GM10248 (cell line): Measurements from ENCODE around the gene MITD1.
"Not testable (repeated sequence)": the region's sequence is repeated elsewhere in the genome, so short reads cannot be mapped to it uniquely, and the experiment has no call there.

Experiments used
- CTCF ChIA-PET: fragments of 300-600 bp; sonication (Branson Sonifier 250); formaldehyde crosslinking; extraction: SDS; loops from one replicate; lab custom pipeline; 2021; ENCODE audit warnings: antibody characterized with exemption; lab: Yijun Ruan, JAX
- POLR2A ChIA-PET: fragments of 350-650 bp; sonication (Branson Sonifier 250); formaldehyde crosslinking; extraction: SDS; loops from one replicate; lab custom pipeline; 2020; ENCODE audit warnings: antibody characterized with exemption; lab: Yijun Ruan, JAX
- DNase-seq: peaks from one replicate; pipeline ENCODE4 v3.0.0; 2012; ENCODE audit errors: extremely low spot score
- CTCF ChIP-seq: IDR thresholded peaks from 2 replicates; pipeline ENCODE4 v1.5.1; 2012; ENCODE audit warnings: mild to moderate bottlenecking, low read depth; ENCODE audit errors: extremely low read depth, missing control alignments, control extremely low read depth

MITD1 gene

GRCh38 chr2:99141110-99142108, 39.4 kb downstream of the MITD1 start, which contains the start of gene C2orf15:
Gene C2orf15, plus strand, starts transcription at chr2:99141707. Its CDS starts 8,852 bp downstream, at chr2:99150559.
- TF ChIP-seq CTCF: no peak
- ChIA-PET CTCF (interaction anchor here (0.8 to 1.5 kb wide), 4 partner anchors 14 to 573 kb away, joined by 3 to 5 read pairs (median 3); partner anchors contain the start of genes LIPT1, TSGA10 and TXNDC9), POLR2A (interaction anchor here (0.6 to 1.0 kb wide), 2 partner anchors 13 to 543 kb away, joined by 6 to 7 read pairs; partner anchors contain the start of genes LIPT1 and TSGA10)
- peak; percentile 93 for DNase-seq

- POLR2A ChIA-PET: interaction anchor here (0.6 to 1.0 kb wide), 2 partner anchors 14 to 542 kb away, joined by 6 to 7 read pairs; partner anchors contain the start of genes LIPT1 and TSGA10
- CTCF ChIA-PET: interaction anchor here (0.8 to 1.5 kb wide), 3 partner anchors 14 to 572 kb away, joined by 3 to 5 read pairs (median 3); partner anchors contain the start of genes LIPT1 and TSGA10
- peak; percentile 16 for DNase-seq
Observed at GRCh38 chr2:99140860-99141109, 40.1 kb downstream of the MITD1 start.

GRCh38 chr2:99140056-99140859, 40.6 kb downstream of the MITD1 start:
- POLR2A ChIA-PET: interaction anchor here (1.0 kb wide), 1 partner anchor 15 kb away, joined by 6 read pairs; the partner anchor contains the start of genes LIPT1 and TSGA10
- CTCF ChIA-PET: interaction anchor here (0.8 to 1.5 kb wide), 3 partner anchors 15 to 572 kb away, joined by 3 to 5 read pairs (median 3); partner anchors contain the start of genes LIPT1 and TSGA10
- TF ChIP-seq CTCF: no peak
- DNase-seq: no peak

More at GRCh38 chr2:99140860-99141109, 40.1 kb downstream of the MITD1 start:
- TF ChIP-seq CTCF: no peak

- TF ChIP-seq CTCF: no peak
- CTCF ChIA-PET: no interaction called here
- no peak for DNase-seq
- POLR2A ChIA-PET: no interaction called here
Observed at GRCh38 chr2:99139003-99139402, 41.9 kb downstream of the MITD1 start.

- CTCF ChIA-PET, POLR2A ChIA-PET, DNase-seq: not testable (repeated sequence)
Observed at GRCh38 chr2:99135044-99135556, 45.8 kb downstream of the MITD1 start.

- DNase-seq: no peak
- CTCF ChIA-PET: no interaction called here
- TF ChIP-seq CTCF: no peak
- POLR2A ChIA-PET: no interaction called here
Observed at GRCh38 chr2:99127981-99128380, 52.9 kb downstream of the MITD1 start.
